ENCODE measurements around the gene SYT12.

Gene SYT12

GRCh38 chr11:67041602-67042001 lies 18.7 kb downstream of the SYT12 start:
- no peak overlapping the region for H3K4me3 ChIP-seq (replicated peaks; ENCODE audit: low read depth, low read length)
- no peak for DNase-seq (ENCODE audit: extremely low read depth, low read depth)
- TF ChIP-seq CTCF (IDR thresholded peaks at IDR 0.05; ENCODE audit: low read depth, low read length, missing control alignments), result no peak

- DNase-seq (ENCODE audit: extremely low read depth, low read depth), result no peak
- no peak for TF ChIP-seq CTCF (IDR thresholded peaks at IDR 0.05; ENCODE audit: low read depth, low read length, missing control alignments)
- no peak overlapping the region for H3K4me3 ChIP-seq (replicated peaks; ENCODE audit: low read depth, low read length)
These were observed 20.8 kb downstream of the SYT12 start for GRCh38 chr11:67043572-67044349.

- DNase-seq (ENCODE audit: extremely low read depth, low read depth), result no peak
- no peak for TF ChIP-seq CTCF (IDR thresholded peaks at IDR 0.05; ENCODE audit: low read depth, low read length, missing control alignments)
These were observed 21.6 kb downstream of the SYT12 start for GRCh38 chr11:67044496-67044895.

GRCh38 chr11:67045314-67045713 lies 22.4 kb downstream of the SYT12 start:
- no peak for TF ChIP-seq CTCF (IDR thresholded peaks at IDR 0.05; ENCODE audit: low read depth, low read length, missing control alignments)

More at GRCh38 chr11:67044496-67044895, 21.6 kb downstream of the SYT12 start:
- no peak overlapping the region for H3K4me3 ChIP-seq (replicated peaks; ENCODE audit: low read depth, low read length)

GRCh38 chr11:67048515-67049130 lies 25.7 kb downstream of the SYT12 start:
- DNase-seq (ENCODE audit: extremely low read depth, low read depth), result no peak

More at GRCh38 chr11:67045314-67045713, 22.4 kb downstream of the SYT12 start:
- no peak overlapping the region for H3K4me3 ChIP-seq (replicated peaks; ENCODE audit: low read depth, low read length)
- no peak for DNase-seq (ENCODE audit: extremely low read depth, low read depth)

GRCh38 chr11:67050139-67050538 lies 27.2 kb downstream of the SYT12 start:
- no peak for DNase-seq (ENCODE audit: extremely low read depth, low read depth)
- TF ChIP-seq CTCF (IDR thresholded peaks at IDR 0.05; ENCODE audit: low read depth, low read length, missing control alignments), result no peak
- no peak overlapping the region for H3K4me3 ChIP-seq (replicated peaks; ENCODE audit: low read depth, low read length)

More at GRCh38 chr11:67048515-67049130, 25.7 kb downstream of the SYT12 start:
- H3K4me3 ChIP-seq (replicated peaks; ENCODE audit: low read depth, low read length), result no peak overlapping the region
- no peak for TF ChIP-seq CTCF (IDR thresholded peaks at IDR 0.05; ENCODE audit: low read depth, low read length, missing control alignments)

Data from HFF-Myc (cell line).